AG04450 (cell line): ENCODE results near the gene PPIL4. TPM values are rescaled to one million over a fixed set of nuclear protein-coding genes. Genes with fewer than 3 reads are reported as not detected.

Experiments
- CTCF ChIA-PET: fragments of 300-600, 350-600 bp; formaldehyde crosslinking; extraction: SDS; loops from one replicate; lab custom pipeline; 2022; ENCODE audit warnings: antibody characterized with exemption, inconsistent platforms; lab: Charles Lee
- POLR2A ChIA-PET: fragments of 350-600 bp; formaldehyde crosslinking; extraction: SDS; loops from one replicate; lab custom pipeline; 2021; ENCODE audit warnings: antibody characterized with exemption, inconsistent platforms; lab: Yijun Ruan, JAX
- DNase-seq: peaks from one replicate; pipeline ENCODE4 v3.0.0-alpha.2; 2011; ENCODE audit warnings: low read depth, low spot score
- H3K27ac ChIP-seq: one replicate; pipeline ENCODE4 v1.5.1; 2012; ENCODE audit warnings: low read depth, low read length, control low read depth
- H3K27me3 ChIP-seq: one replicate; pipeline ENCODE4 v1.6.0; 2012; ENCODE audit warnings: low read length; ENCODE audit not compliant: control insufficient read depth, insufficient read depth
- H3K4me3 ChIP-seq: 2 replicates; pipeline ENCODE4 v1.5.1; 2011; ENCODE audit warnings: mild to moderate bottlenecking, low read depth, low read length, control low read depth
- H3K9me3 ChIP-seq: 2 replicates; pipeline ENCODE4 v1.5.1; 2012; ENCODE audit warnings: low read length; ENCODE audit not compliant: control insufficient read depth, insufficient read depth
- CTCF ChIP-seq: IDR thresholded peaks from 2 replicates; pipeline ENCODE4 v1.5.1; 2011; ENCODE audit warnings: low read depth, low read length, control low read depth, inconsistent platforms
- polyA plus RNA-seq: library from polyadenylated mRNA; depleted of rRNA; stranded (reverse); fragments of >200 nt; gene quantifications from 2 replicates; pipeline ENCODE4 v1.2.3, GENCODE V29; 2011

PPIL4 gene
- polyA plus RNA-seq, 1 experiment = 14.7 TPM

GRCh38 chr6:149484733-149485700, 60.8 kb downstream of the PPIL4 start, which contains the start of gene ZC3H12D:
TSS of gene ZC3H12D (minus strand) at chr6:149485014. CDS start at chr6:149474543, 10,471 bp downstream.
- no peak for DNase-seq
- H3K27me3 ChIP-seq = no peaks in the 10 kb centered on the region
- peaks cover 2% of the 10 kb centered on the region; the same call in 1 of the 2 replicates for H3K9me3 ChIP-seq
- H3K27ac ChIP-seq = no peak within 1 kb of the TSS
- H3K4me3 ChIP-seq = no peak within 1 kb of the TSS
- 0 out of 2 replicates have a peak, but pooled peaks have one; percentile 9 for TF ChIP-seq CTCF
- ChIA-PET CTCF (interaction anchor here (0.9 kb wide), 1 partner anchor 10 kb away, joined by 3 read pairs; no protein-coding TSS in a partner anchor), POLR2A (no interaction called here)

- Histone ChIP-seq H3K27ac (no peak overlapping the region), H3K4me3 (no peak overlapping the region), H3K9me3 (peaks cover 2% of the 10 kb centered on the region; the same call in 1 of the 2 replicates), H3K27me3 (no peaks in the 10 kb centered on the region)
- TF ChIP-seq CTCF = no peak
- CTCF ChIA-PET = interaction anchor here (0.9 to 1.0 kb wide), 2 partner anchors 11 to 33 kb away, joined by 3 to 5 read pairs; no protein-coding TSS in a partner anchor
- POLR2A ChIA-PET = no interaction called here
- no peak for DNase-seq
Observed at GRCh38 chr6:149483849-149484655, 61.8 kb downstream of the PPIL4 start.

- H3K9me3 ChIP-seq = peaks cover 2% of the 10 kb centered on the region; the same call in 1 of the 2 replicates
- H3K27me3 ChIP-seq = no peaks in the 10 kb centered on the region
- no peak for TF ChIP-seq CTCF
- no peak overlapping the region for H3K4me3 ChIP-seq
- POLR2A ChIA-PET = no interaction called here
- no peak overlapping the region for H3K27ac ChIP-seq
- CTCF ChIA-PET = interaction anchor here (1.0 kb wide), 1 partner anchor 34 kb away, joined by 5 read pairs; no protein-coding TSS in a partner anchor
- DNase-seq = no peak
Observed at GRCh38 chr6:149483334-149483725, 62.5 kb downstream of the PPIL4 start.

- no peaks in the 10 kb centered on the region for H3K27me3 ChIP-seq
- ChIA-PET POLR2A (no interaction called here), CTCF (no interaction called here)
- H3K4me3 ChIP-seq = no peak overlapping the region
- peaks cover 2% of the 10 kb centered on the region; the same call in 1 of the 2 replicates for H3K9me3 ChIP-seq
- H3K27ac ChIP-seq = no peak overlapping the region
- TF ChIP-seq CTCF = no peak
- DNase-seq = no peak
Observed at GRCh38 chr6:149482545-149483333, 63.1 kb downstream of the PPIL4 start.
